Cardiac septum (tissue), 1 donor: ENCODE data around the gene SHE. TPM values are rescaled to one million over a fixed set of nuclear protein-coding genes. Genes with fewer than 3 reads are reported as not detected.
"Not testable (repeated sequence)": the region's sequence is repeated elsewhere in the genome, so short reads cannot be mapped to it uniquely, and the experiment has no call there.

ENCODE experiments used
- DNase-seq: peaks from one replicate; pipeline ENCODE4 v3.0.0-alpha.2; 2020; ENCODE audit warnings: low spot score
- intact Hi-C: fragments of 100-400 bp; cut with DNase I; formaldehyde crosslinking; loops from one replicate; pipeline ENCODE4 v1.14.0; 2022
- total RNA-seq: library from RNA; stranded (reverse); fragmentation: NEBNext Ultra II Directional; extraction: Animal tissue kit (Norgen Biotek cat#: 25700); gene quantifications from one replicate; pipeline ENCODE4 v1.2.1, GENCODE V29; 2021
- donor health status: DM: no; HTN: no; CAD: no.

SHE gene
- total RNA-seq, 1 donor from 2014 or later = 16.8 TPM

GRCh38 chr1:154520333-154520732 lies 18.1 kb upstream of the SHE start:
- DNase-seq = no peak
- intact Hi-C loops = no loop called here

- DNase-seq = no peak
- intact Hi-C loops = no loop called here
Observed at GRCh38 chr1:154519591-154519991, 17.4 kb upstream of the SHE start.

- no peak for DNase-seq
- intact Hi-C loops = no loop called here
Observed at GRCh38 chr1:154517661-154518060, 15.4 kb upstream of the SHE start.

GRCh38 chr1:154514066-154514553 lies 11.9 kb upstream of the SHE start:
- DNase-seq = no peak
- intact Hi-C loops = no loop called here

- DNase-seq = no peak
- intact Hi-C loops = no loop called here
Observed at GRCh38 chr1:154512760-154513159, 10.5 kb upstream of the SHE start.

- intact Hi-C loops = no loop called here
- DNase-seq = no peak
Observed at GRCh38 chr1:154503898-154504297, 1.7 kb upstream of the SHE start.

GRCh38 chr1:154502744-154503115 lies 518 bp upstream of the SHE start:
- intact Hi-C loops = loop anchor here (1.0 kb wide), 1 partner anchor 18 kb away; no protein-coding TSS in a partner anchor
- no peak for DNase-seq

- DNase-seq = peak; percentile 80
Observed at GRCh38 chr1:154501423-154502065, 668 bp downstream of the SHE start.

GRCh38 chr1:154500533-154500932 lies 1.7 kb downstream of the SHE start:
- no peak for DNase-seq
- intact Hi-C loops = no loop called here

More at GRCh38 chr1:154501423-154502065, 668 bp downstream of the SHE start:
- intact Hi-C loops = loop anchor here (1.0 kb wide), 1 partner anchor 17 kb away; no protein-coding TSS in a partner anchor

GRCh38 chr1:154499446-154499845 lies 2.8 kb downstream of the SHE start:
- DNase-seq = no peak
- intact Hi-C loops = no loop called here

GRCh38 chr1:154497026-154497806 lies 5.0 kb downstream of the SHE start:
- intact Hi-C loops = no loop called here
- DNase-seq = no peak

- DNase-seq = no peak
- intact Hi-C loops = no loop called here
Observed at GRCh38 chr1:154496383-154496782, 5.8 kb downstream of the SHE start.

GRCh38 chr1:154495496-154496273 lies 6.5 kb downstream of the SHE start:
- intact Hi-C loops = no loop called here
- DNase-seq = no peak

- intact Hi-C loops = loop anchor here (1.0 kb wide), 1 partner anchor 8 kb away; no protein-coding TSS in a partner anchor
- DNase-seq = peak; percentile 85
Observed at GRCh38 chr1:154493276-154493675, 8.9 kb downstream of the SHE start.

- intact Hi-C loops = no loop called here
- no peak for DNase-seq
Observed at GRCh38 chr1:154492115-154492514, 10.1 kb downstream of the SHE start.

GRCh38 chr1:154490317-154490716 lies 11.9 kb downstream of the SHE start:
- intact Hi-C loops = no loop called here
- no peak for DNase-seq

- intact Hi-C loops = loop anchor here (10.0 kb wide), 2 partner anchors 385 to 595 kb away; partner anchors contain the start of gene KCNN3
- no peak for DNase-seq
Observed at GRCh38 chr1:154489695-154490274, 12.4 kb downstream of the SHE start.

GRCh38 chr1:154488922-154489321 lies 13.3 kb downstream of the SHE start:
- no peak for DNase-seq
- intact Hi-C loops = loop anchor here (10.0 kb wide), 2 partner anchors 386 to 596 kb away; partner anchors contain the start of gene KCNN3

- intact Hi-C loops = loop anchor here (10.0 kb wide), 2 partner anchors 388 to 598 kb away; partner anchors contain the start of gene KCNN3
- DNase-seq = not testable (repeated sequence)
Observed at GRCh38 chr1:154486756-154487155, 15.5 kb downstream of the SHE start.
